D721Med (cell line): ENCODE data around the gene ERGIC1.

Source experiments
- DNase-seq: peaks from one replicate; pipeline ENCODE4 v3.0.0; 2011; ENCODE audit warnings: low spot score; ENCODE audit not compliant: insufficient read length
- FAIRE-seq: peaks from 2 replicates; lab custom pipeline; 2011; peaks lifted over from hg19 to GRCh38; lab: Jason Lieb, UNC
- CTCF ChIP-seq: IDR thresholded peaks from 2 replicates; pipeline ENCODE4 v1.5.1; 2012; ENCODE audit warnings: mild to moderate bottlenecking, control low read depth; ENCODE audit not compliant: insufficient read depth; ENCODE audit errors: missing control alignments

Gene ERGIC1

GRCh38 chr5:172983542-172984243 lies 149.6 kb downstream of the ERGIC1 start, which contains the start of gene ATP6V0E1:
Gene ATP6V0E1, plus strand, starts transcription at chr5:172983771. Its CDS starts 90 bp downstream, at chr5:172983861.
- FAIRE-seq (no peak), DNase-seq (peak; percentile 76)
- TF ChIP-seq CTCF, result no peak

- TF ChIP-seq CTCF, result peak; percentile 53
- DNase-seq, result peak; percentile 35
- FAIRE-seq, result no peak
Observed at GRCh38 chr5:172984244-172984953, 150.3 kb downstream of the ERGIC1 start.

GRCh38 chr5:172985596-172985995 lies 151.5 kb downstream of the ERGIC1 start:
- TF ChIP-seq CTCF, result no peak
- FAIRE-seq (no peak), DNase-seq (no peak)

- DNase-seq (no peak), FAIRE-seq (no peak)
- TF ChIP-seq CTCF, result no peak
Observed at GRCh38 chr5:172988276-172988675, 154.2 kb downstream of the ERGIC1 start.

- DNase-seq (no peak), FAIRE-seq (no peak)
- no peak for TF ChIP-seq CTCF
Observed at GRCh38 chr5:172990776-172991175, 156.7 kb downstream of the ERGIC1 start.

- FAIRE-seq (no peak), DNase-seq (no peak)
- no peak for TF ChIP-seq CTCF
Observed at GRCh38 chr5:172994405-172994804, 160.4 kb downstream of the ERGIC1 start.
